Pericardium fibroblast (primary cell): ENCODE results near the gene PIANP. TPM values are rescaled to one million over a fixed set of nuclear protein-coding genes. Genes with fewer than 3 reads are reported as not detected.

Experiments used
- total RNA-seq: library from RNA; depleted of rRNA; stranded (reverse); fragments of >200 nt; gene quantifications from 2 replicates; pipeline ENCODE4 v1.2.3, GENCODE V29; 2015

The PIANP gene
- total RNA-seq = 0.12 TPM in 1 of 2 replicates, not detected in the other

GRCh38 chr12:6700646-6701051 is at the start of gene PIANP:
Gene PIANP, minus strand, starts transcription at chr12:6700815. Its CDS starts 2,754 bp downstream, at chr12:6698061.

DNA sequence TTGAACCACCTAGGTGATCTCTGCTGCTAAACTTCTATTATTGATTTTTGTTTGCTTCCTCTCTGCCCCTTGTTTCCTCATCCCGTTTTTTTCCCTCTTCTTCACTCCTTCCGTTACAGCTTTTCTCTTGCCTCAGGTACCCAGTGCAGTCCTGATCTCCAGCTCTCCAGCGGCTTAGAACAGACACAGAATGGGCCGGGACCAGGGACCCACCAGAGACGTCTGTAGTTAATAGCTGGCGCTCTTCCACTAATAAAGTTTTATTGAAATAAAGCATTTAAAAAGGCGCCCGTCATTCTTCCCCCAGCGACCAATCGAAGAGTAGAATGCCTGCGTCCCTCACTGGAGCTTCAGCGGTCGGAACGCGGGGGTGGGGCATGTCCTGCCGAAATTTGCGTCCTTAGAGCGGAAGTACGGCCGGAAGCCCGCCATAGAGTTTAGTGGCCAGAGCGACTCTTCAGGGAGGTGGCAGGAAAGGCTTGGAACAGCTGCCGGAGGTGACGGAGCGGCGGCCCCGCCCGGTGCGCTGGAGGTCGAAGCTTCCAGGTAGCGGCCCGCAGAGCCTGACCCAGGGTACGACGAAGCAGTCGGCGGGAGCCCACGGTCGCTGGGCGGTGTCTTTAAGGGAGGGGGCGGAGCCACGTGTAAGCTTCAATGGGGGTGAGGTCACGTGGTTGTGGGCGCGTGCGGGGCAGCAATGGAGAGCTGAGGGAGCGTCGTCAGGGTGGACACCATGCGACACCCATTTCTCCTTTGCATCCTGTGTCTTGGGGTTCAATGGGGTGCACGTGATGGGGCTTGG is 23.2 kb upstream of the PIANP start, which contains the start of gene COPS7A:
COPS7A (plus strand) TSS at position 440 of the 802 bp plus-strand sequence. CDS start 611 bp downstream, outside the sequence.

DNA sequence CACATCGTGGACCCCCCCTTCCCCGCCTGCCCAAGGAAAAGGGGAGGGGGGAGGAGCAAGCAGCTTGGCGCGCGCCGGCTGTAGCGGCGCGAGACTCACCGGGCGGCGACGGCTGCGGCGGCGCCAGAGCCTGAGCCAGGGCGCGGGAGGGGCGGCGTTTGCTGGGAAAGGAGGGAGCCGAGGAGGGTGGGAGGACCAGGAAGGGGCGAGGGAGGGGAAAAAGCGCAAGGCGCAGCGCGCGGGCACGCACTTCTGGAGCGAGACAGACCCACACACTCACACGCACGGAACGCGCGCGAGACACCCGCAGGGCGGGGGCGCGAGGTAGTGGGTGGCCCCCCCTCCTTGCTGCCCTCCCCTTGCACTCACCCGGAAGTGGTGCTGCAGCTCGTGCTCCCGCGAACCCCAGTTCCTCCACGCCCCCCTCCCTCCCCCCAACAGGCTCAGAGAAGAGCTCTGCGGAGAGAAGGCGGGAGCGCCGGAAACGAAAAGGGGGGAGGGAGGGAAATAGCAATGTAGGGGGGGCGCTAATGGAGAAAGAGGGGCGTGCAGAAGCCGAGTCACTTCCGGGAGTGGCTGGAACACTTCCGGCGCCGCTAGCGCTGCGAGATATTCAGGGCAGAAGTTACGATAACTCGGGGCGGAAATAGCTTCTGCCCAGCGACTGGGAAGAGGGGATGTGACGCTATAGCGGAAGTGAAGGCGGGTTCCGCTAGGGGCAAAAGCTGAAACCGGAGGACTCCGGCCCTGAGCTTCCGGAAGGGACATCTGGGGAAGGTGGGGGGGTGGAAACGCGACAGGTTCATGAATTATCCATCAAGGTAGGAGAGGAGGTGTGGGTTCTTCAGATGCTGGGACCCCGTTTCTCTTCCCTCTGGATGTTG is 11.4 kb downstream of the PIANP start, which contains the start of gene ZNF384:
ZNF384 (minus strand) TSS at position 377 of the 884 bp plus-strand sequence. CDS start 9,855 bp downstream, outside the sequence.

DNA sequence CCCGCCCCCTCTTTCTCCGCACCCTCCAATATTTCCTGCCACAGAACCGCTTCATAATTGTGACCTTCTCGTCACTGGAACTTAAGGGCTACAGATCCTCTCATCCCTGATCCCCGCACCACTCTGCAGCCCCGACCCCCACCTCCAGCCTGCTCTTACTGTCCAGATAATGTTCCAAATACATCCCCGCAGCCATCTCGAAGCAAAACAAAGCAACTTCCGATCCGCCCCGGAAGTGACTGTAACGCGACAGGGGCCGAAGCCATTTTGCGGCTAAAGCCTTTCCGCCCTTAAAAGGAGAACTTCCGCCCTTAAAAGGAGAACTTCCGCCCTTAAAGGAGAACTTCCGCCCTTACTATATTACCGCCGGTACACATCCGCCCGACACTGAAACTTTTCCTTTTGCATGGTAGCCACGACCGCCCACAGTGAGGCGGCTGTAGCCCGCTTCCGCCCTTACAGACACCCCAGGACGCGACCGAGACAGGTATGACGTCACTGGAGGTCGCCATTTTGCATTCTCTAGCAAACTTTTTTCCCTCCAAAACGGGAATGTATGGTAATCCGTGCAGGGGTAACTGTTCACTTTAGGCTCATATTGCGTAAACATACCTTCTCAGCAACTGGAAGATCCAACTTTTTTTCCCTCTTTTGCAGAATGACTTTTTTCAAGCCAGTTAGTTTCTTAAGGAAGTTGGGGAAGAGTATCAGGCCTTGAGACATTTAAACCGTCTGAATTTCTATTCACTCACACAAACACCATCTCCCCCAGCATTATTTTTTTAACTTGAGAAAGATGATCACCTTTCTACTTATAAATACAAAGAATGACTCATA is 37.5 kb downstream of the PIANP start, which contains the start of gene ING4:
ING4 (minus strand) TSS at position 214 of the 837 bp plus-strand sequence; CDS start at position 196, 18 bp downstream.

GRCh38 chr12:6647083-6647604 is 53.5 kb downstream of the PIANP start, which contains the start of gene ACRBP:
Gene ACRBP, minus strand, starts transcription at chr12:6647432. Its CDS starts 66 bp downstream, at chr12:6647366.

Other genes with a start within 250 kb of the PIANP start
- gene TAPBPL, start 248.8 kb downstream of the PIANP start, total RNA-seq = 7.9 and 10.9 TPM in 2 replicates
- 5.2 and 5.3 TPM in 2 replicates for gene VAMP1, start 230.1 kb downstream of the PIANP start, total RNA-seq
- 59.2 and 137 TPM in 2 replicates for gene MRPL51, start 207.6 kb downstream of the PIANP start, total RNA-seq
- 15.5 and 31.8 TPM in 2 replicates for gene NCAPD2, start 206.7 kb downstream of the PIANP start, total RNA-seq
- 5,873 and 7,738 TPM in 2 replicates for gene GAPDH, start 166.3 kb downstream of the PIANP start, total RNA-seq
- 24.4 and 24.7 TPM in 2 replicates for gene IFFO1, start 144.8 kb downstream of the PIANP start, total RNA-seq
- 11.5 and 24.2 TPM in 2 replicates for gene NOP2, start 132.5 kb downstream of the PIANP start, total RNA-seq
- 180 and 220 TPM in 2 replicates for gene CHD4, start 93.4 kb downstream of the PIANP start, total RNA-seq
- 3.6 TPM in 1 of 2 replicates, not detected in the other for gene LPAR5, start 64.9 kb downstream of the PIANP start, total RNA-seq
- 0.43 TPM in 1 of 2 replicates, not detected in the other for gene ACRBP, start 53.4 kb downstream of the PIANP start, total RNA-seq
- gene ING4, start 37.7 kb downstream of the PIANP start, total RNA-seq = 19.6 and 33.0 TPM in 2 replicates
- gene ZNF384, start 11.4 kb downstream of the PIANP start, total RNA-seq = 23.9 and 24.4 TPM in 2 replicates
- gene COPS7A, start 23.2 kb upstream of the PIANP start, total RNA-seq = 83.1 and 88.8 TPM in 2 replicates
- 178 and 186 TPM in 2 replicates for gene MLF2, start 52.3 kb upstream of the PIANP start, total RNA-seq
- gene PTMS, start 65.5 kb upstream of the PIANP start, total RNA-seq = 212 and 239 TPM in 2 replicates
- gene LAG3, start 71.7 kb upstream of the PIANP start, total RNA-seq = 0.43 TPM in 1 of 2 replicates, not detected in the other
- gene CD4, start 88.7 kb upstream of the PIANP start, total RNA-seq = 0.35 and 0.60 TPM in 2 replicates
- 3.7 and 5.6 TPM in 2 replicates for gene GPR162, start 121.0 kb upstream of the PIANP start, total RNA-seq
- 43.3 and 62.4 TPM in 2 replicates for gene P3H3, start 127.6 kb upstream of the PIANP start, total RNA-seq
- 0.35 and 1.1 TPM in 2 replicates for gene GNB3, start 140.1 kb upstream of the PIANP start, total RNA-seq
- gene CDCA3, start 150.5 kb upstream of the PIANP start, total RNA-seq = 1.0 and 2.6 TPM in 2 replicates
- gene USP5, start 151.3 kb upstream of the PIANP start, total RNA-seq = 39.8 and 51.8 TPM in 2 replicates
- gene TPI1, start 166.7 kb upstream of the PIANP start, total RNA-seq = 799 and 1,433 TPM in 2 replicates
- 5.5 and 12.3 TPM in 2 replicates for gene SPSB2, start 172.5 kb upstream of the PIANP start, total RNA-seq
- 6.3 and 14.0 TPM in 2 replicates for gene LRRC23, start 204.0 kb upstream of the PIANP start, total RNA-seq
- 11.0 and 11.9 TPM in 2 replicates for gene ENO2, start 213.8 kb upstream of the PIANP start, total RNA-seq
- 19.6 and 24.9 TPM in 2 replicates for gene ATN1, start 227.1 kb upstream of the PIANP start, total RNA-seq
- gene RNU7-1, start 243.0 kb upstream of the PIANP start, total RNA-seq = not detected in 2 replicates
- gene C12orf57, start 243.2 kb upstream of the PIANP start, total RNA-seq = 344 and 451 TPM in 2 replicates